CD14-positive monocyte (primary cell): ENCODE results near the gene TXN2. TPM values are rescaled to one million over a fixed set of nuclear protein-coding genes. Genes with fewer than 3 reads are reported as not detected.

ENCODE experiments used
- DNase-seq, 3 donors: peaks; one replicate each; pipeline ENCODE4 v3.0.0-alpha.2; 2011 to 2022
- H2AFZ ChIP-seq: 2 replicates; pipeline ENCODE4 v1.6.0; 2012; ENCODE audit warnings: mild to moderate bottlenecking, low read depth, low read length, inconsistent platforms; ENCODE audit not compliant: insufficient read depth, poor library complexity, severe bottlenecking
- H3K27ac ChIP-seq, 2 donors: 1 replicate in 1 of 2; 2 replicates in 1 of 2; pipeline ENCODE4 v1.5.1; 2012 to 2013; ENCODE audit warnings: low read length in 2 of 2, control low read depth in 1 of 2, inconsistent platforms in 1 of 2, low read depth in 1 of 2, mild to moderate bottlenecking in 1 of 2
- H3K27me3 ChIP-seq, 2 donors: one replicate each; pipeline versions ENCODE4 v1.6.0 to v1.6.1; 2011 to 2013; ENCODE audit warnings: low read length in 2 of 2; ENCODE audit not compliant: control insufficient read depth in 2 of 2, insufficient read depth in 2 of 2
- H3K36me3 ChIP-seq, 2 donors: replicated peaks in 1 of 2; 1 replicate in 1 of 2; 2 replicates in 1 of 2; pipeline versions ENCODE4 v1.5.1 to v1.6.1; 2012 to 2013; ENCODE audit warnings: low read length in 2 of 2, control low read depth in 1 of 2, inconsistent platforms in 1 of 2, mild to moderate bottlenecking in 1 of 2; ENCODE audit not compliant: insufficient read depth in 2 of 2, control insufficient read depth in 1 of 2
- H3K4me1 ChIP-seq, 2 donors: 1 replicate in 1 of 2; 2 replicates in 1 of 2; pipeline versions ENCODE4 v1.5.1 to v1.6.1; 2012 to 2013; ENCODE audit warnings: low read length in 2 of 2, control low read depth in 1 of 2, inconsistent platforms in 1 of 2, mild to moderate bottlenecking in 1 of 2, moderate library complexity in 1 of 2; ENCODE audit not compliant: insufficient read depth in 2 of 2, control insufficient read depth in 1 of 2
- H3K4me2 ChIP-seq: replicated peaks from 2 replicates; pipeline ENCODE3; 2012; ENCODE audit warnings: low read length, moderate library complexity, mild to moderate bottlenecking; ENCODE audit not compliant: poor library complexity, severe bottlenecking; ENCODE audit errors: extremely low read depth
- H3K4me3 ChIP-seq, 3 experiments: fragments of 200-600 bp in 1 of 3; sonication (generic) in 1 of 3; replicated peaks in 1 of 3; 1 replicate in 2 of 3; 2 replicates in 1 of 3; pipeline ENCODE4 v1.5.1; 2011 to 2013; ENCODE audit warnings: low read length in 3 of 3, mild to moderate bottlenecking in 3 of 3, control low read depth in 2 of 3, low read depth in 2 of 3, inconsistent platforms in 1 of 3, moderate library complexity in 1 of 3
- H3K79me2 ChIP-seq: 2 replicates; pipeline ENCODE4 v1.6.0; 2012; ENCODE audit warnings: mild to moderate bottlenecking, control low read depth, inconsistent platforms, low read length, moderate library complexity; ENCODE audit not compliant: insufficient read depth
- H3K9ac ChIP-seq: 2 replicates; pipeline ENCODE4 v1.6.0; 2017; ENCODE audit warnings: low read length, mild to moderate bottlenecking; ENCODE audit not compliant: insufficient read depth, poor library complexity, severe bottlenecking
- H3K9me3 ChIP-seq, 2 donors: replicated peaks in 1 of 2; 1 replicate in 1 of 2; 2 replicates in 1 of 2; pipeline versions ENCODE4 v1.5.1 to v1.6.1; 2012 to 2013; ENCODE audit warnings: low read length in 2 of 2, control low read depth in 1 of 2; ENCODE audit not compliant: control insufficient read depth in 1 of 2, insufficient read depth in 1 of 2
- H4K20me1 ChIP-seq: 2 replicates; pipeline ENCODE4 v1.6.0; 2012; ENCODE audit warnings: mild to moderate bottlenecking, low read length, control low read depth, moderate library complexity; ENCODE audit not compliant: insufficient read depth
- H3K27ac Mint-ChIP-seq, 7 donors: one replicate each; pipeline ENCODE4 v1.8.0; 2020; ENCODE audit warnings: mild to moderate bottlenecking in 7 of 7, mixed read lengths in 7 of 7, moderate library complexity in 6 of 7, inconsistent platforms in 2 of 7
- H3K27me3 Mint-ChIP-seq, 3 donors: one replicate each; pipeline ENCODE4 v1.8.0; 2021 to 2022; ENCODE audit warnings: low read depth in 3 of 3, mild to moderate bottlenecking in 3 of 3, mixed read lengths in 3 of 3, moderate library complexity in 3 of 3, inconsistent platforms in 1 of 3
- H3K36me3 Mint-ChIP-seq, 2 donors: one replicate each; pipeline ENCODE4 v1.8.0; 2020; ENCODE audit warnings: mixed read lengths in 2 of 2, inconsistent platforms in 1 of 2, mild to moderate bottlenecking in 1 of 2
- H3K4me1 Mint-ChIP-seq: one replicate; pipeline ENCODE4 v1.8.0; 2020; ENCODE audit warnings: mild to moderate bottlenecking, mixed read lengths
- H3K4me3 Mint-ChIP-seq, 2 donors: one replicate each; pipeline ENCODE4 v1.8.0; 2020; ENCODE audit warnings: mild to moderate bottlenecking in 2 of 2, mixed read lengths in 2 of 2, moderate library complexity in 1 of 2
- H3K9me3 Mint-ChIP-seq, 7 donors: one replicate each; pipeline ENCODE4 v1.8.0; 2020 to 2022; ENCODE audit warnings: mixed read lengths in 7 of 7, mild to moderate bottlenecking in 6 of 7, moderate library complexity in 6 of 7, inconsistent platforms in 2 of 7
- WGBS: methylation state at CpG from one replicate; pipeline ENCODE4 v1.1.5; 2013; ENCODE audit warnings: missing lambda C conversion rate; ENCODE audit not compliant: insufficient coverage; 5-methylcytosine and 5-hydroxymethylcytosine counted together
- intact Hi-C, 2 donors: fragments of 100-400 bp; cut with micrococcal nuclease; formaldehyde crosslinking; loops; one replicate each; pipeline versions ENCODE4 v1.15.0 to v1.15.1; 2023
- polyA plus RNA-seq, 3 donors: library from polyadenylated mRNA; depleted of rRNA in 1 of 3; unstranded in 2 of 3; stranded (reverse) in 1 of 3; fragments of 300-500 nt in 2 of 3; fragments of >200 nt in 1 of 3; fragmentation: Illumina TruSeq in 2 of 3; gene quantifications; 1 replicate in 2 of 3; 2 replicates in 1 of 3; pipeline ENCODE4 v1.2.3, GENCODE V29; 2012 to 2021
- TF ChIP-seq, protein P1 (sequence below): fragments of 200-600 bp; IDR thresholded peaks from one replicate; pipeline ENCODE4 v1.8.0; 2022; ENCODE audit warnings: antibody characterized with exemption, mild to moderate bottlenecking

The TXN2 gene
- polyA plus RNA-seq, 3 donors = 79.8 to 141 (median 140) TPM

DNA sequence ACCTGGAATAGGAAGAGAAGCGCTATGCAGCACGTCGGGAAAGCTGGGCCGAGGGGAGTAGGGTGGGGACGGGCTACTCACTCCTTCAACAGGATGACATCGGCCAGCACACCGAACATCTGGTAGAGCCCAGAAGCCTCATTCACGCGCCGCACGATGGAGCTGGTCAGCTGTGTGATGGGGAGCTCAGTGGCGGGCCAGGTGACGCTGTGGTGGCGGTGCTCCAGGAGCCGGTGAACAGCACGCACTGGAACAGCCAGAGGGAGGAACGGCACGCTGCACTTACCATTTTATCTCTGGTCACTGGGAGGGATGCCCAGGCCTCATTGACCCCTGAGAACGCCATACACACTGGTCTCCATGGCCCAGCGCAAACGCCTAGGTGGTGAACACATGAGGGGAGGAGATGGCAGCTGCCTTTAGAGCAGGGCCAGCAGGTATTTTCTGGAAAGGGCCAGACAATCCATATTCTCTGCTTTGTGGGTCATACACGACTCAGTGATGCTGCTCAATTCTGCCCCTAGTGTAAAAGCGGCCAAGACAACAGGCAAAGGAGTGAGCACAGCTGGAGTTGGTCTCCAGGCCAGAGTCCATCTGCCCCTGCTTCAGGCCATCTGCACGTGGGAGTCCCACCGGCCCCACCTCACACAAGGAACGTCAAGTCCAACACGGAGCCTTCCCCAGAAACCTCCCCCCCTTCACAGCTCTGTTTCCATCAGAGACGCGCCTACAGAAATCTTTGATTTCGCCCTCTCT is 16.6 kb upstream of the TXN2 start:
- peaks cover 0 to 1% (median 0%) of the 10 kb centered on the region in 7 donors for H3K9me3 Mint-ChIP-seq
- intact Hi-C loops = no loop called here
- peaks cover 15 to 16% of the 10 kb centered on the region in 2 donors for H3K4me1 ChIP-seq
- no peak overlapping the region for H3K4me3 Mint-ChIP-seq
- no peak for DNase-seq
- peaks cover 16 to 23% of the 10 kb centered on the region in 2 donors for H3K36me3 Mint-ChIP-seq
- H3K9me3 ChIP-seq = no peaks in the 10 kb centered on the region
- TF ChIP-seq, protein P1, sequence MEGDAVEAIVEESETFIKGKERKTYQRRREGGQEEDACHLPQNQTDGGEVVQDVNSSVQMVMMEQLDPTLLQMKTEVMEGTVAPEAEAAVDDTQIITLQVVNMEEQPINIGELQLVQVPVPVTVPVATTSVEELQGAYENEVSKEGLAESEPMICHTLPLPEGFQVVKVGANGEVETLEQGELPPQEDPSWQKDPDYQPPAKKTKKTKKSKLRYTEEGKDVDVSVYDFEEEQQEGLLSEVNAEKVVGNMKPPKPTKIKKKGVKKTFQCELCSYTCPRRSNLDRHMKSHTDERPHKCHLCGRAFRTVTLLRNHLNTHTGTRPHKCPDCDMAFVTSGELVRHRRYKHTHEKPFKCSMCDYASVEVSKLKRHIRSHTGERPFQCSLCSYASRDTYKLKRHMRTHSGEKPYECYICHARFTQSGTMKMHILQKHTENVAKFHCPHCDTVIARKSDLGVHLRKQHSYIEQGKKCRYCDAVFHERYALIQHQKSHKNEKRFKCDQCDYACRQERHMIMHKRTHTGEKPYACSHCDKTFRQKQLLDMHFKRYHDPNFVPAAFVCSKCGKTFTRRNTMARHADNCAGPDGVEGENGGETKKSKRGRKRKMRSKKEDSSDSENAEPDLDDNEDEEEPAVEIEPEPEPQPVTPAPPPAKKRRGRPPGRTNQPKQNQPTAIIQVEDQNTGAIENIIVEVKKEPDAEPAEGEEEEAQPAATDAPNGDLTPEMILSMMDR = no peak
- WGBS = 97% methylated on average over 13 of the region's 30 CpGs
- peaks cover 0 to 4% (median 2%) of the 10 kb centered on the region in 3 donors for H3K27me3 Mint-ChIP-seq
- H4K20me1 ChIP-seq = no peaks in the 10 kb centered on the region
- no peak overlapping the region for H3K4me3 ChIP-seq
- H3K9ac ChIP-seq = no peak overlapping the region
- no peaks in the 10 kb centered on the region for H3K27me3 ChIP-seq
- no peak overlapping the region for H3K27ac Mint-ChIP-seq
- no peaks in the 10 kb centered on the region for H3K79me2 ChIP-seq
- no peak overlapping the region for H3K4me2 ChIP-seq
- no peak overlapping the region for H2AFZ ChIP-seq
- H3K27ac ChIP-seq = no peak overlapping the region
- H3K4me1 Mint-ChIP-seq = peaks cover 15% of the 10 kb centered on the region
- peaks cover 0 to 9% of the 10 kb centered on the region in 2 donors for H3K36me3 ChIP-seq

- peaks cover 17 to 20% of the 10 kb centered on the region in 2 donors for H3K4me1 ChIP-seq
- H2AFZ ChIP-seq = peak overlapping the region; percentile 65
- DNase-seq = peak; percentile 75 to 92 (median 78)
- H3K27me3 ChIP-seq = no peaks in the 10 kb centered on the region
- H3K36me3 Mint-ChIP-seq = peaks cover 29 to 41% of the 10 kb centered on the region in 2 donors
- peak overlapping the region; percentile 30 to 48 for H3K27ac ChIP-seq
- peaks cover 23% of the 10 kb centered on the region for H3K4me1 Mint-ChIP-seq
- peaks cover 2 to 9% of the 10 kb centered on the region in 2 donors for H3K36me3 ChIP-seq
- H3K9me3 ChIP-seq = no peaks in the 10 kb centered on the region
- H4K20me1 ChIP-seq = no peaks in the 10 kb centered on the region
- no peak overlapping the region for H3K9ac ChIP-seq
- no peaks in the 10 kb centered on the region for H3K79me2 ChIP-seq
- WGBS = 0% methylated on average over 9 of the region's 16 CpGs
- H3K4me3 Mint-ChIP-seq = peak overlapping the region; percentile 56 to 75
- H3K4me2 ChIP-seq = peak overlapping the region; percentile 68
- peak overlapping the region in 1 of 3 experiments; percentile 48 for H3K4me3 ChIP-seq
- peaks cover 0 to 4% (median 0%) of the 10 kb centered on the region in 3 donors for H3K27me3 Mint-ChIP-seq
- peak overlapping the region; percentile 40 to 92 (median 63) for H3K27ac Mint-ChIP-seq
- intact Hi-C loops = no loop called here
- TF ChIP-seq, protein P1 = no peak
- H3K9me3 Mint-ChIP-seq = peaks cover 0 to 3% (median 0%) of the 10 kb centered on the region in 7 donors
These were observed 12.3 kb upstream of the TXN2 start for GRCh38 chr22:36493690-36494110.
